Calu3 (cell line): Measurements from ENCODE around the gene CCDC171. TPM values are rescaled to one million over a fixed set of nuclear protein-coding genes. Genes with fewer than 3 reads are reported as not detected.
"Not testable (repeated sequence)": the region's sequence is repeated elsewhere in the genome, so short reads cannot be mapped to it uniquely, and the experiment has no call there.

Experiments used
- BruUV-seq: library from RNA; stranded (reverse); fragments of 400-500 nt; replicated peaks from 2 replicates; lab custom pipeline; 2021; lab: Mats Ljungman, UMichigan
- CTCF ChIA-PET: fragments of 300-600 bp; sonication (Branson Sonifier 250); formaldehyde crosslinking; loops from one replicate; lab custom pipeline; 2022; ENCODE audit warnings: antibody characterized with exemption; lab: Charles Lee
- DNase-seq: peaks from one replicate; pipeline ENCODE4 v3.0.0; 2022
- H3K27ac Mint-ChIP-seq: one replicate; pipeline ENCODE4 v1.8.0; 2022; ENCODE audit warnings: mixed read lengths; ENCODE audit not compliant: unreplicated experiment
- H3K27me3 Mint-ChIP-seq: one replicate; pipeline ENCODE4 v1.8.0; 2022; ENCODE audit warnings: mixed read lengths; ENCODE audit not compliant: unreplicated experiment
- H3K36me3 Mint-ChIP-seq: one replicate; pipeline ENCODE4 v1.8.0; 2022; ENCODE audit warnings: mild to moderate bottlenecking, moderate library complexity, mixed read lengths; ENCODE audit not compliant: insufficient read depth, unreplicated experiment
- H3K4me1 Mint-ChIP-seq: one replicate; pipeline ENCODE4 v1.8.0; 2022; ENCODE audit warnings: mild to moderate bottlenecking, low read depth, mixed read lengths; ENCODE audit not compliant: unreplicated experiment
- H3K4me3 Mint-ChIP-seq: one replicate; pipeline ENCODE4 v1.8.0; 2022; ENCODE audit warnings: mild to moderate bottlenecking, low read depth, moderate library complexity, mixed read lengths; ENCODE audit not compliant: unreplicated experiment
- H3K9me3 Mint-ChIP-seq: one replicate; pipeline ENCODE4 v1.8.0; 2022; ENCODE audit warnings: low read depth, mixed read lengths; ENCODE audit not compliant: unreplicated experiment
- CTCF ChIP-seq: fragments of 200-600 bp; IDR thresholded peaks from one replicate; pipeline ENCODE4 v1.8.0; 2022; ENCODE audit warnings: antibody characterized with exemption; ENCODE audit not compliant: unreplicated experiment
- intact Hi-C: fragments of 100-400 bp; cut with micrococcal nuclease; formaldehyde crosslinking; loops from one replicate; pipeline ENCODE4 v1.10.0; 2022; ENCODE audit not compliant: unreplicated experiment
- total RNA-seq: library from RNA; stranded (reverse); gene quantifications from 2 replicates; pipeline ENCODE4 v1.2.3, GENCODE V29; 2022

The CCDC171 gene
- total RNA-seq, 1 experiment from 2014 or later: 2.1 TPM

DNA sequence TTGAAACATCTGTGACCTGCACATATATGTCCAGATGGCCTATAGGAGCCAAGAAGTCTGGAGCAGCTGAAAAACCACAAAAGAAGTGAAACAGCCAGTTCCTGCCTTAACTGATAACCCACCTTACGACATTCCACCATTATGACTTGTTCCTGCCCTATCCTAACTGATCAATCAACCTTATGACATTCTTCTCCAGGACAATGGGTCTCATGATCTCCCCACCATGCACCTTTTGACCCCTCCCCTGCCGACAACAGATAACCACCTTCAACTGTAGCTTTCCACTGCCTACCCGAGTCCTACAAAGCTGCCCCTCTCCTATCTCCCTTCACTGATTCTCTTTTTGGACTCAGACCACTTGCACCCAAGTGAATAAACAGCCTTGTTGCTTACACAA lies 233.8 kb downstream of the CCDC171 start:
- intact Hi-C loops: no loop called here
- CTCF ChIA-PET: no interaction called here
- TF ChIP-seq CTCF: no peak
- no peaks in the 10 kb centered on the region for H3K36me3 Mint-ChIP-seq
- H3K9me3 Mint-ChIP-seq: no peaks in the 10 kb centered on the region
- no peaks in the 10 kb centered on the region for H3K27me3 Mint-ChIP-seq
- no TSS peak for BruUV-seq
- no peak overlapping the region for H3K27ac Mint-ChIP-seq
- no peaks in the 10 kb centered on the region for H3K4me1 Mint-ChIP-seq
- no peak for DNase-seq
- no peak overlapping the region for H3K4me3 Mint-ChIP-seq

DNA sequence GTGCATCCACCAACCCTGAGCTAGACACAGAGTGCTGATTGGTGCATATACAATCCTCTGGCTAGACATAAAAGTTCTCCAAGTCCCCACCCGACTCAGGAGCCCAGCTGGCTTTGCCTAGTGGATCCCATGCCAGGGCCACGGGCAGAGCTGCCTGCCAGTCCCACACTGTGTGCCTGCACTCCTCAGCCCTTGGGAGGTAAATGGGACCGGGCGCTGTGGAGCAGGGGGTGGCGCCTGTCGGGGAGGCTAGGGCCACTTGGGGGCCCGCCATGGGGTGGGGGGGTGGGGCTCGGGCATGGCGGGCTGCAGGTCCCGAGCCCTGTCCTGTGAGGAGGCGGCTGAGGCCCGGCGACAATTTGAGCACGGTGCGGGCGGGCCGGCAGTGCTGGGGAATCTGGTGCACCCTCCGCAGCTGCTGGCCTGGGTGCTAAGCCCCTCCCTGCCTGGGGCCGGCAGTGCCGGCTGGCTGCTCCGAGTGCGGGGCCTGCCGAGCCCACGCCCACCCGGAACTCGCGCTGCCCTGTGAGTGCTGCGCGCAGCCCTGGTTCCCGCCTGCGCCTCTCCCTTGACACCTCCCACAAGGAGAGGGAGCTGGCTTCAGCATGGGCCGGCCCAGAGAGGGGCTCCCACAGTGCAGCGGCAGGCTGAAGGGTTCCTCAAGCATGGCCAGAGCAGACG lies 257.5 kb downstream of the CCDC171 start:
- intact Hi-C loops, BruUV-seq, H3K27me3 Mint-ChIP-seq, H3K4me1 Mint-ChIP-seq, DNase-seq, CTCF ChIA-PET, H3K4me3 Mint-ChIP-seq, H3K36me3 Mint-ChIP-seq, H3K27ac Mint-ChIP-seq, H3K9me3 Mint-ChIP-seq: not testable (repeated sequence)

- H3K27ac Mint-ChIP-seq: no peak overlapping the region
- peaks cover 12% of the 10 kb centered on the region for H3K9me3 Mint-ChIP-seq
- TF ChIP-seq CTCF: no peak
- BruUV-seq: no TSS peak
- no peak for DNase-seq
- H3K4me3 Mint-ChIP-seq: no peak overlapping the region
- H3K36me3 Mint-ChIP-seq: no peaks in the 10 kb centered on the region
- intact Hi-C loops: no loop called here
- no peaks in the 10 kb centered on the region for H3K4me1 Mint-ChIP-seq
- CTCF ChIA-PET: no interaction called here
- H3K27me3 Mint-ChIP-seq: no peaks in the 10 kb centered on the region
Observed at GRCh38 chr9:15813076-15813475, 260.2 kb downstream of the CCDC171 start.

GRCh38 chr9:15824310-15824709 lies 271.5 kb downstream of the CCDC171 start:
- TF ChIP-seq CTCF: no peak
- no peak overlapping the region for H3K27ac Mint-ChIP-seq
- CTCF ChIA-PET: no interaction called here
- no peaks in the 10 kb centered on the region for H3K27me3 Mint-ChIP-seq
- H3K36me3 Mint-ChIP-seq: no peaks in the 10 kb centered on the region
- intact Hi-C loops: no loop called here
- no peak overlapping the region for H3K4me3 Mint-ChIP-seq
- H3K9me3 Mint-ChIP-seq: peaks cover 5% of the 10 kb centered on the region
- no TSS peak for BruUV-seq
- no peaks in the 10 kb centered on the region for H3K4me1 Mint-ChIP-seq
- no peak for DNase-seq

- intact Hi-C loops: no loop called here
- TF ChIP-seq CTCF: no peak
- H3K27me3 Mint-ChIP-seq: no peaks in the 10 kb centered on the region
- no peak overlapping the region for H3K27ac Mint-ChIP-seq
- CTCF ChIA-PET: no interaction called here
- no peak overlapping the region for H3K4me3 Mint-ChIP-seq
- no peaks in the 10 kb centered on the region for H3K9me3 Mint-ChIP-seq
- no peak for DNase-seq
- no peaks in the 10 kb centered on the region for H3K4me1 Mint-ChIP-seq
- BruUV-seq: no TSS peak
- H3K36me3 Mint-ChIP-seq: no peaks in the 10 kb centered on the region
Observed at GRCh38 chr9:15831384-15831783, 278.5 kb downstream of the CCDC171 start.
